Kidney (tissue), 14 donors: Measurements from ENCODE around the gene PAX3. TPM values are rescaled to one million over a fixed set of nuclear protein-coding genes. Genes with fewer than 3 reads are reported as not detected.

ENCODE experiments used
- DNase-seq, 5 donors: peaks; one replicate each; pipeline ENCODE4 v3.0.0-alpha.2; 2013 to 2020
- FAIRE-seq: peaks from 2 replicates; lab custom pipeline; 2012; peaks lifted over from hg19 to GRCh38; lab: Jason Lieb, UNC
- H3K27ac ChIP-seq, 2 donors: one replicate each; pipeline ENCODE4 v1.7.0; 2013; ENCODE audit warnings: low read depth in 2 of 2, low read length in 2 of 2, inconsistent platforms in 1 of 2
- H3K27me3 ChIP-seq: one replicate; pipeline ENCODE4 v1.7.1; 2013; ENCODE audit warnings: low read length, inconsistent platforms; ENCODE audit not compliant: control insufficient read depth, insufficient read depth
- H3K36me3 ChIP-seq, 3 donors: one replicate each; pipeline versions ENCODE4 v1.7.0 to v1.7.1; 2013; ENCODE audit warnings: low read length in 3 of 3, control low read depth in 1 of 3, inconsistent platforms in 1 of 3; ENCODE audit not compliant: insufficient read depth in 3 of 3, control insufficient read depth in 2 of 3
- H3K4me1 ChIP-seq, 3 donors: one replicate each; pipeline versions ENCODE4 v1.7.0 to v1.7.1; 2013; ENCODE audit warnings: low read length in 3 of 3, inconsistent platforms in 1 of 3, low read depth in 1 of 3; ENCODE audit not compliant: control insufficient read depth in 2 of 3, insufficient read depth in 2 of 3
- H3K4me3 ChIP-seq, 3 donors: one replicate each; pipeline versions ENCODE4 v1.7.0 to v1.8.1; 2013; ENCODE audit warnings: low read length in 3 of 3, control low read depth in 1 of 3, inconsistent platforms in 1 of 3
- H3K9ac ChIP-seq, 3 donors: one replicate each; pipeline versions ENCODE4 v1.7.0 to v1.7.1; 2013; ENCODE audit warnings: low read length in 3 of 3, control low read depth in 1 of 3, inconsistent platforms in 1 of 3
- H3K9me3 ChIP-seq, 3 donors: one replicate each; pipeline versions ENCODE4 v1.7.0 to v1.7.1; 2013; ENCODE audit warnings: low read length in 3 of 3, control low read depth in 1 of 3, inconsistent platforms in 1 of 3; ENCODE audit not compliant: control insufficient read depth in 2 of 3, insufficient read depth in 1 of 3
- CTCF ChIP-seq: IDR thresholded peaks from 3 replicates; pipeline ENCODE4 v1.5.1; 2012; ENCODE audit warnings: mild to moderate bottlenecking, moderate library complexity, borderline replicate concordance; ENCODE audit not compliant: insufficient read depth; ENCODE audit errors: extremely low read depth
- intact Hi-C: fragments of 100-400 bp; cut with DNase I; formaldehyde crosslinking; loops from one replicate; pipeline ENCODE4 v1.11.1; 2022
- polyA plus RNA-seq: library from polyadenylated mRNA; stranded (reverse); fragments of 350-450 nt; fragmentation: Illumina TruSeq; extraction: RNeasy Lipid Tissue Mini Kit (QIAGEN cat#74804); gene quantifications from one replicate; pipeline ENCODE4 v1.2.3, GENCODE V29; 2014; ENCODE audit warnings: low read depth, low replicate concordance; ENCODE audit not compliant: insufficient read depth
- total RNA-seq: library from RNA; stranded (reverse); fragmentation: NEBNext Ultra II Directional; extraction: Animal tissue kit (Norgen Biotek cat#: 25700); gene quantifications from one replicate; pipeline ENCODE4 v1.2.1, GENCODE V29; 2021
- donor health status: control.
- donor health status: control.
- donor health status: control.
- donor health status: control.
- donor health status: control.
- donor health status: DM: yes; HTN: yes; CAD: no.
- donor health status: Normal renal cell carcinoma (clear cell type).

PAX3 gene
- total and polyA plus RNA-seq, 2 donors from 2014 or later: not detected

- DNase-seq: peak in 2 of 5 donors; percentile 19 to 37
- Histone ChIP-seq H3K27ac (no peak overlapping the region), H3K4me1 (no peaks in the 10 kb centered on the region), H3K36me3 (no peaks in the 10 kb centered on the region), H3K9me3 (no peaks in the 10 kb centered on the region), H3K27me3 (peaks cover 2% of the 10 kb centered on the region), H3K4me3 (no peak overlapping the region), H3K9ac (no peak overlapping the region)
- intact Hi-C loops: no loop called here
- FAIRE-seq: no peak
- TF ChIP-seq CTCF: no peak
Observed at GRCh38 chr2:222208010-222208690, 90.6 kb downstream of the PAX3 start.

GRCh38 chr2:222205136-222205535 is 93.7 kb downstream of the PAX3 start:
- H3K36me3 ChIP-seq: no peaks in the 10 kb centered on the region
- no peak overlapping the region for H3K27ac ChIP-seq
- no peak for TF ChIP-seq CTCF
- no peak for DNase-seq
- intact Hi-C loops: no loop called here
- H3K9ac ChIP-seq: no peak overlapping the region
- H3K4me1 ChIP-seq: no peaks in the 10 kb centered on the region
- H3K27me3 ChIP-seq: peaks cover 4% of the 10 kb centered on the region
- FAIRE-seq: no peak
- H3K9me3 ChIP-seq: no peaks in the 10 kb centered on the region
- no peak overlapping the region for H3K4me3 ChIP-seq

- no peak overlapping the region for H3K4me3 ChIP-seq
- FAIRE-seq (no peak), DNase-seq (peak in 2 of 5 donors; percentile 51 to 59)
- no peak overlapping the region for H3K9ac ChIP-seq
- no peaks in the 10 kb centered on the region for H3K4me1 ChIP-seq
- intact Hi-C loops: no loop called here
- no peaks in the 10 kb centered on the region for H3K9me3 ChIP-seq
- TF ChIP-seq CTCF: no peak
- no peak overlapping the region for H3K27ac ChIP-seq
- peaks cover 4% of the 10 kb centered on the region for H3K27me3 ChIP-seq
- no peaks in the 10 kb centered on the region for H3K36me3 ChIP-seq
Observed at GRCh38 chr2:222203041-222203440, 95.8 kb downstream of the PAX3 start.
